ENCODE data around the gene MYO1B.

The MYO1B gene

GRCh38 chr2:191383486-191383885, 138.3 kb downstream of the MYO1B start:
- Histone ChIP-seq H3K36me3 (ENCODE audit: control insufficient read depth, insufficient read depth, low read length) (no peaks in the 10 kb centered on the region), H3K4me3 (replicated peaks; ENCODE audit: low read depth, low read length) (no peak overlapping the region), H3K27me3 (replicated peaks; ENCODE audit: control insufficient read depth, insufficient read depth, low read length) (no peaks in the 10 kb centered on the region)
- no peak for TF ChIP-seq CTCF (IDR thresholded peaks at IDR 0.05; ENCODE audit: insufficient read depth, low read length, poor library complexity, severe bottlenecking)
- no peak for DNase-seq (ENCODE audit: extremely low read depth, insufficient read length)

- no peak for DNase-seq (ENCODE audit: extremely low read depth, insufficient read length)
- H3K27me3 ChIP-seq (replicated peaks; ENCODE audit: control insufficient read depth, insufficient read depth, low read length) = no peaks in the 10 kb centered on the region
- no peak for TF ChIP-seq CTCF (IDR thresholded peaks at IDR 0.05; ENCODE audit: insufficient read depth, low read length, poor library complexity, severe bottlenecking)
- no peaks in the 10 kb centered on the region for H3K36me3 ChIP-seq (ENCODE audit: control insufficient read depth, insufficient read depth, low read length)
- H3K4me3 ChIP-seq (replicated peaks; ENCODE audit: low read depth, low read length) = no peak overlapping the region
These were observed 139.6 kb downstream of the MYO1B start for GRCh38 chr2:191384829-191385228.

- H3K27me3 ChIP-seq (replicated peaks; ENCODE audit: control insufficient read depth, insufficient read depth, low read length) = no peaks in the 10 kb centered on the region
- DNase-seq (ENCODE audit: extremely low read depth, insufficient read length) = no peak
- no peak for TF ChIP-seq CTCF (IDR thresholded peaks at IDR 0.05; ENCODE audit: insufficient read depth, low read length, poor library complexity, severe bottlenecking)
- H3K4me3 ChIP-seq (replicated peaks; ENCODE audit: low read depth, low read length) = no peak overlapping the region
- no peaks in the 10 kb centered on the region for H3K36me3 ChIP-seq (ENCODE audit: control insufficient read depth, insufficient read depth, low read length)
These were observed 140.4 kb downstream of the MYO1B start for GRCh38 chr2:191385416-191386160.

GRCh38 chr2:191386938-191387536, 141.8 kb downstream of the MYO1B start:
- Histone ChIP-seq H3K36me3 (ENCODE audit: control insufficient read depth, insufficient read depth, low read length) (no peaks in the 10 kb centered on the region), H3K27me3 (replicated peaks; ENCODE audit: control insufficient read depth, insufficient read depth, low read length) (no peaks in the 10 kb centered on the region), H3K4me3 (replicated peaks; ENCODE audit: low read depth, low read length) (no peak overlapping the region)
- TF ChIP-seq CTCF (IDR thresholded peaks at IDR 0.05; ENCODE audit: insufficient read depth, low read length, poor library complexity, severe bottlenecking) = no peak
- DNase-seq (ENCODE audit: extremely low read depth, insufficient read length) = no peak

GRCh38 chr2:191389288-191389687, 144.1 kb downstream of the MYO1B start:
- H3K27me3 ChIP-seq (replicated peaks; ENCODE audit: control insufficient read depth, insufficient read depth, low read length) = no peaks in the 10 kb centered on the region
- H3K4me3 ChIP-seq (replicated peaks; ENCODE audit: low read depth, low read length) = no peak overlapping the region
- no peak for TF ChIP-seq CTCF (IDR thresholded peaks at IDR 0.05; ENCODE audit: insufficient read depth, low read length, poor library complexity, severe bottlenecking)
- no peaks in the 10 kb centered on the region for H3K36me3 ChIP-seq (ENCODE audit: control insufficient read depth, insufficient read depth, low read length)
- DNase-seq (ENCODE audit: extremely low read depth, insufficient read length) = no peak

All from GM06990 (cell line).